ENCODE results near the gene DAZAP1. TPM values are rescaled to one million over a fixed set of nuclear protein-coding genes. Genes with fewer than 3 reads are reported as not detected.

DAZAP1 gene
- total RNA-seq, 1 experiment from 2014 or later: 144 TPM

DNA sequence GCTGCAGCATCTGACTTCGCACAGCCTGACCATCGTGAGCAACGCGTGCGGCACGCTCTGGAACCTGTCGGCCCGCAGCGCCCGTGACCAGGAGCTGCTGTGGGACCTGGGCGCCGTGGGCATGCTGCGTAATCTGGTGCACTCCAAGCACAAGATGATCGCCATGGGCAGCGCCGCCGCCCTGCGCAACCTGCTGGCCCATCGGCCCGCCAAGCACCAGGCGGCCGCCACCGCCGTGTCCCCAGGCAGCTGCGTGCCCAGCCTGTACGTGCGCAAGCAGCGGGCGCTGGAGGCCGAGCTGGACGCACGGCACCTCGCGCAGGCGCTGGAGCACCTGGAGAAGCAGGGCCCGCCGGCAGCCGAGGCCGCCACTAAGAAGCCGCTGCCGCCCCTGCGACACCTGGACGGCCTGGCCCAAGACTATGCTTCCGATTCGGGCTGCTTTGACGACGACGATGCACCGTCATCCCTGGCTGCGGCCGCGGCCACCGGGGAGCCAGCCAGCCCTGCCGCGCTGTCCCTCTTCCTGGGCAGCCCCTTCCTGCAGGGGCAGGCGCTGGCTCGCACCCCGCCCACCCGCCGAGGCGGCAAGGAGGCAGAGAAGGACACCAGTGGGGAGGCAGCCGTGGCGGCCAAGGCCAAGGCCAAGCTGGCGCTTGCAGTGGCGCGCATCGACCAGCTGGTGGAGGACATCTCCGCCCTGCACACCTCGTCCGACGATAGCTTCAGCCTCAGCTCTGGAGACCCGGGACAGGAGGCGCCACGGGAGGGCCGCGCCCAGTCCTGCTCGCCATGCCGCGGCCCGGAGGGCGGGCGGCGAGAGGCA, 58.0 kb downstream of the DAZAP1 start:
- no peaks in the 10 kb centered on the region for H3F3A ChIP-seq (ENCODE audit: insufficient read depth, low read depth)
- no peak overlapping the region for H3K4me3 ChIP-seq
- no peaks in the 10 kb centered on the region for H3K36me3 ChIP-seq (ENCODE audit: low read depth)
- no peaks in the 10 kb centered on the region for H3K4me1 ChIP-seq (replicated peaks; ENCODE audit: insufficient read depth)
- ChIA-PET POLR2A (ENCODE audit: unreplicated experiment) (no interaction called here), CTCF (no interaction called here)
- intact Hi-C loops (cut with micrococcal nuclease; ENCODE audit: unreplicated experiment): no loop called here
- no peak for DNase-seq
- BruUV-seq (replicated peaks): no TSS peak
- no peaks in the 10 kb centered on the region for H3K9me2 ChIP-seq (ENCODE audit: insufficient read depth)
- H3K27me3 ChIP-seq (ENCODE audit: insufficient read depth, low read depth): no peaks in the 10 kb centered on the region
- no peak overlapping the region for H2AFZ ChIP-seq
- no peaks in the 10 kb centered on the region for H3K9me3 ChIP-seq (ENCODE audit: insufficient read depth, low read depth)
- no peak overlapping the region for H3K27ac ChIP-seq
- TF ChIP-seq, protein P1, sequence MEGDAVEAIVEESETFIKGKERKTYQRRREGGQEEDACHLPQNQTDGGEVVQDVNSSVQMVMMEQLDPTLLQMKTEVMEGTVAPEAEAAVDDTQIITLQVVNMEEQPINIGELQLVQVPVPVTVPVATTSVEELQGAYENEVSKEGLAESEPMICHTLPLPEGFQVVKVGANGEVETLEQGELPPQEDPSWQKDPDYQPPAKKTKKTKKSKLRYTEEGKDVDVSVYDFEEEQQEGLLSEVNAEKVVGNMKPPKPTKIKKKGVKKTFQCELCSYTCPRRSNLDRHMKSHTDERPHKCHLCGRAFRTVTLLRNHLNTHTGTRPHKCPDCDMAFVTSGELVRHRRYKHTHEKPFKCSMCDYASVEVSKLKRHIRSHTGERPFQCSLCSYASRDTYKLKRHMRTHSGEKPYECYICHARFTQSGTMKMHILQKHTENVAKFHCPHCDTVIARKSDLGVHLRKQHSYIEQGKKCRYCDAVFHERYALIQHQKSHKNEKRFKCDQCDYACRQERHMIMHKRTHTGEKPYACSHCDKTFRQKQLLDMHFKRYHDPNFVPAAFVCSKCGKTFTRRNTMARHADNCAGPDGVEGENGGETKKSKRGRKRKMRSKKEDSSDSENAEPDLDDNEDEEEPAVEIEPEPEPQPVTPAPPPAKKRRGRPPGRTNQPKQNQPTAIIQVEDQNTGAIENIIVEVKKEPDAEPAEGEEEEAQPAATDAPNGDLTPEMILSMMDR (conservative IDR thresholded peaks at IDR 0.05): no peak
- TF ChIP-seq EZH2 (IDR thresholded peaks at IDR 0.05; ENCODE audit: low read depth): no peak
- H3K79me2 ChIP-seq (ENCODE audit: low read depth): no peaks in the 10 kb centered on the region
- H3K4me2 ChIP-seq: no peak overlapping the region
- no peaks in the 10 kb centered on the region; the same call in 1 of the 2 replicates for H4K20me1 ChIP-seq (ENCODE audit: insufficient read depth)

- Histone ChIP-seq H3K4me2 (no peak overlapping the region), H3K4me3 (no peak overlapping the region), H3K9me3 (ENCODE audit: insufficient read depth, low read depth) (no peaks in the 10 kb centered on the region), H4K20me1 (ENCODE audit: insufficient read depth) (no peaks in the 10 kb centered on the region; the same call in none of the 2 replicates), H3K9me2 (ENCODE audit: insufficient read depth) (no peaks in the 10 kb centered on the region), H3F3A (ENCODE audit: insufficient read depth, low read depth) (no peaks in the 10 kb centered on the region), H3K27me3 (ENCODE audit: insufficient read depth, low read depth) (no peaks in the 10 kb centered on the region), H3K79me2 (ENCODE audit: low read depth) (no peaks in the 10 kb centered on the region), H3K27ac (no peak overlapping the region), H2AFZ (no peak overlapping the region), H3K4me1 (replicated peaks; ENCODE audit: insufficient read depth) (no peaks in the 10 kb centered on the region), H3K36me3 (ENCODE audit: low read depth) (no peaks in the 10 kb centered on the region)
- CTCF ChIA-PET: no interaction called here
- no peak for DNase-seq
- BruUV-seq (replicated peaks): no TSS peak
- TF ChIP-seq, protein P1 (conservative IDR thresholded peaks at IDR 0.05): no peak
- TF ChIP-seq EZH2 (IDR thresholded peaks at IDR 0.05; ENCODE audit: low read depth): no peak
- POLR2A ChIA-PET (ENCODE audit: unreplicated experiment): no interaction called here
- intact Hi-C loops (cut with micrococcal nuclease; ENCODE audit: unreplicated experiment): no loop called here
Observed at GRCh38 chr19:1466018-1466460, 58.7 kb downstream of the DAZAP1 start.

DNA sequence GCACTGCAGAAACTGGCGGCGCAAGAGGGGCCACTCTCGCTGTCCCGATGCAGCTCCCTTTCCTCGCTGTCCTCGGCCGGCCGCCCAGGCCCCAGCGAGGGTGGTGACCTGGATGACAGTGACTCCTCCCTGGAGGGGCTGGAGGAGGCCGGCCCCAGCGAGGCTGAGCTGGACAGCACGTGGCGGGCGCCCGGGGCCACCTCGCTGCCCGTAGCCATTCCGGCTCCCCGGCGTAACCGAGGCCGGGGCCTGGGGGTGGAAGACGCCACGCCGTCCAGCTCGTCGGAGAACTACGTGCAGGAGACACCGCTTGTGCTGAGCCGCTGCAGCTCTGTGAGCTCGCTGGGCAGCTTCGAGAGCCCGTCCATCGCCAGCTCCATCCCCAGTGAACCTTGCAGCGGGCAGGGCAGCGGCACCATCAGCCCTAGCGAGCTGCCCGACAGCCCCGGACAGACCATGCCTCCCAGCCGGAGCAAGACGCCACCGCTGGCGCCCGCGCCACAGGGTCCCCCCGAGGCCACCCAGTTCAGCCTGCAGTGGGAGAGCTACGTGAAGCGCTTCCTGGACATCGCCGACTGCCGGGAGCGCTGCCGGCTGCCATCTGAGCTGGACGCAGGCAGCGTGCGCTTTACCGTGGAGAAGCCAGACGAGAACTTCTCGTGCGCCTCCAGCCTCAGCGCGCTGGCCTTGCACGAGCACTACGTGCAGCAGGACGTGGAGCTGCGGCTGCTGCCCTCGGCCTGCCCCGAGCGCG, 59.3 kb downstream of the DAZAP1 start:
- no peaks in the 10 kb centered on the region for H3F3A ChIP-seq (ENCODE audit: insufficient read depth, low read depth)
- no peak overlapping the region for H3K27ac ChIP-seq
- intact Hi-C loops (cut with micrococcal nuclease; ENCODE audit: unreplicated experiment): no loop called here
- no peaks in the 10 kb centered on the region for H3K9me2 ChIP-seq (ENCODE audit: insufficient read depth)
- CTCF ChIA-PET: no interaction called here
- TF ChIP-seq, protein P1 (conservative IDR thresholded peaks at IDR 0.05): no peak
- TF ChIP-seq EZH2 (IDR thresholded peaks at IDR 0.05; ENCODE audit: low read depth): no peak
- BruUV-seq (replicated peaks): no TSS peak
- H3K36me3 ChIP-seq (ENCODE audit: low read depth): no peaks in the 10 kb centered on the region
- H3K27me3 ChIP-seq (ENCODE audit: insufficient read depth, low read depth): no peaks in the 10 kb centered on the region
- no peaks in the 10 kb centered on the region for H3K79me2 ChIP-seq (ENCODE audit: low read depth)
- no peak overlapping the region for H2AFZ ChIP-seq
- no peaks in the 10 kb centered on the region for H3K9me3 ChIP-seq (ENCODE audit: insufficient read depth, low read depth)
- no peak overlapping the region for H3K4me2 ChIP-seq
- DNase-seq: no peak
- no peaks in the 10 kb centered on the region; the same call in none of the 2 replicates for H4K20me1 ChIP-seq (ENCODE audit: insufficient read depth)
- H3K4me1 ChIP-seq (replicated peaks; ENCODE audit: insufficient read depth): no peaks in the 10 kb centered on the region
- H3K4me3 ChIP-seq: no peak overlapping the region
- POLR2A ChIA-PET (ENCODE audit: unreplicated experiment): no interaction called here

Data from PC-9 (cell line).